Lower leg skin (tissue), 3 donors: ENCODE results near the gene KRTAP9-6.

Experiments used
- CTCF ChIP-seq, 3 donors: fragments of 450-650 bp; IDR thresholded peaks; one replicate each; pipeline ENCODE4 v1.5.1; 2016; ENCODE audit warnings: antibody characterized with exemption in 3 of 3, mild to moderate bottlenecking in 3 of 3, moderate library complexity in 2 of 3
- POLR2A ChIP-seq, 2 donors: fragments of 450-650 bp; IDR thresholded peaks; one replicate each; pipeline ENCODE4 v1.6.1; 2016 to 2017; ENCODE audit warnings: antibody characterized with exemption in 2 of 2, mild to moderate bottlenecking in 1 of 2, moderate library complexity in 1 of 2

DNA sequence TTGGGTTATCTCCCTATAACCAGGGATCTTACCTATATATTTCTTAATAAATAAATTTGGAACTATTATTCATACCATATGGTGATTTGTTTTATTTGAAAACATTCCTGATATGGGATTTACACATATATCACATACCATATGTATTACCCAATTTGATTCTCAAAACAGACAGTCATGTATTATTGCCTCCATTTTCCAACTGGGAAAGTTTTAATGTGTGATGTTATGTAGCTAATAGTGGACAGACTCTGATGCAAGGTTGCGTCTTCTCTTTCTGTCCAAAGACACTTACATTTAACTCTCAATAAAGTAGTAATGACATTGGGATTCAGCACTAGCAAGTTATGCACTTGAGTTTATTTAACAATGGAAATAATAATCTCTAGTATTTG, 8.9 kb upstream of the KRTAP9-6 start:
- TF ChIP-seq CTCF (IDR thresholded peaks at IDR 0.05) (no peak), POLR2A (IDR thresholded peaks at IDR 0.05) (no peak)
